HG03442 (cell line): ENCODE results near the gene SH3BP2.

Experiments used
- ATAC-seq: cut with Tn5 transposase; IDR thresholded peaks from one replicate; pipeline ENCODE4 v1.9.1; 2021; ENCODE audit warnings: mild to moderate bottlenecking, moderate library complexity; ENCODE audit not compliant: unreplicated experiment

SH3BP2 gene

GRCh38 chr4:2792711-2793585, at the start of gene SH3BP2:
Gene SH3BP2 (plus strand): TSS chr4:2793085. CDS start chr4:2820618, 27,533 bp downstream.
- no peak for ATAC-seq

- no peak for ATAC-seq
These were observed 49.1 kb upstream of the SH3BP2 start for GRCh38 chr4:2743518-2744445.

GRCh38 chr4:2744576-2745270, 48.2 kb upstream of the SH3BP2 start:
- no peak for ATAC-seq

GRCh38 chr4:2745516-2745915, 47.4 kb upstream of the SH3BP2 start:
- ATAC-seq, result no peak

- peak; percentile 90 for ATAC-seq
These were observed 46.7 kb upstream of the SH3BP2 start for GRCh38 chr4:2745981-2746806.

GRCh38 chr4:2746891-2747695, 45.8 kb upstream of the SH3BP2 start:
- ATAC-seq, result no peak

- ATAC-seq, result no peak
These were observed 41.9 kb upstream of the SH3BP2 start for GRCh38 chr4:2750719-2751605.

- ATAC-seq, result no peak
These were observed 39.4 kb upstream of the SH3BP2 start for GRCh38 chr4:2753436-2753835.

- no peak for ATAC-seq
These were observed 37.8 kb upstream of the SH3BP2 start for GRCh38 chr4:2754848-2755819.

GRCh38 chr4:2755821-2756690, 36.8 kb upstream of the SH3BP2 start, which contains the start of gene TNIP2:
Gene TNIP2 (minus strand): TSS chr4:2756336. CDS start chr4:2756289, 47 bp downstream.
- peak; percentile 71 for ATAC-seq

- ATAC-seq, result no peak
These were observed 36.1 kb upstream of the SH3BP2 start for GRCh38 chr4:2756691-2757350.

GRCh38 chr4:2757426-2757825, 35.5 kb upstream of the SH3BP2 start:
- ATAC-seq, result no peak

- no peak for ATAC-seq
These were observed 31.6 kb upstream of the SH3BP2 start for GRCh38 chr4:2761035-2761923.

- no peak for ATAC-seq
These were observed 30.8 kb upstream of the SH3BP2 start for GRCh38 chr4:2762048-2762447.
